Measurements from ENCODE around the gene FPR3.
A peak's percentile ranks its signal among the peaks of the same experiment; 100 is the strongest.
"Not testable (repeated sequence)": the region's sequence is repeated elsewhere in the genome, so short reads cannot be mapped to it uniquely, and the experiment has no call there.

The FPR3 gene

GRCh38 chr19:51784109-51784785, 10.7 kb upstream of the FPR3 start:
- DNase-seq: no peak

GRCh38 chr19:51784922-51785690, 9.9 kb upstream of the FPR3 start:
- DNase-seq: peak; percentile 92 to 98 (median 95)

GRCh38 chr19:51786646-51787494, 8.1 kb upstream of the FPR3 start:
- peak; percentile 47 to 89 (median 76) for DNase-seq

- no peak for DNase-seq
These were observed 6.9 kb upstream of the FPR3 start for GRCh38 chr19:51788029-51788428.

- peak; percentile 69 to 90 (median 84) for DNase-seq
These were observed 5.7 kb upstream of the FPR3 start for GRCh38 chr19:51789061-51789795.

- peak in 2 of 4 experiments; percentile 37 to 39 for DNase-seq
These were observed 2.0 kb upstream of the FPR3 start for GRCh38 chr19:51792932-51793331.

- DNase-seq: no peak
These were observed 963 bp upstream of the FPR3 start for GRCh38 chr19:51793994-51794393.

GRCh38 chr19:51796195-51796679, 1.3 kb downstream of the FPR3 start:
- DNase-seq: peak; percentile 88 to 94 (median 92)

GRCh38 chr19:51797480-51797879, 2.5 kb downstream of the FPR3 start:
- peak in 1 of 4 experiments; percentile 57 for DNase-seq

GRCh38 chr19:51798062-51798461, 3.1 kb downstream of the FPR3 start:
- peak in 2 of 4 experiments; percentile 52 to 55 for DNase-seq

GRCh38 chr19:51799034-51799773, 4.2 kb downstream of the FPR3 start:
- peak; percentile 92 to 98 (median 94) for DNase-seq

GRCh38 chr19:51799774-51800472, 5.0 kb downstream of the FPR3 start:
- peak in 1 of 4 experiments; percentile 9 for DNase-seq

GRCh38 chr19:51800473-51801244, 5.7 kb downstream of the FPR3 start:
- peak in 2 of 4 experiments; percentile 13 to 31 for DNase-seq

GRCh38 chr19:51802775-51803174, 7.8 kb downstream of the FPR3 start:
- no peak for DNase-seq

- peak in 3 of 4 experiments; percentile 62 to 79 (median 64) for DNase-seq
These were observed 8.6 kb downstream of the FPR3 start for GRCh38 chr19:51803519-51803918.

- DNase-seq: peak; percentile 77 to 92 (median 84)
These were observed 9.0 kb downstream of the FPR3 start for GRCh38 chr19:51803967-51804366.

GRCh38 chr19:51804789-51805188, 9.8 kb downstream of the FPR3 start:
- DNase-seq: peak in 1 of 4 experiments; percentile 45

- DNase-seq: peak; percentile 60 to 82 (median 76)
These were observed 10.4 kb downstream of the FPR3 start for GRCh38 chr19:51805396-51805795.

- not testable (repeated sequence) for DNase-seq
These were observed 11.6 kb downstream of the FPR3 start for GRCh38 chr19:51806571-51806970.
